Measurements from ENCODE around the gene TRAPPC11.
A peak's percentile ranks its signal among the peaks of the same experiment; 100 is the strongest.

TRAPPC11 gene

GRCh38 chr4:183758061-183758757 is 99.1 kb downstream of the TRAPPC11 start:
- peak; percentile 28 for DNase-seq (ENCODE audit: low spot score)

GRCh38 chr4:183758758-183759447 is 99.8 kb downstream of the TRAPPC11 start:
- DNase-seq (ENCODE audit: low spot score) = no peak

- no peak for DNase-seq (ENCODE audit: low spot score)
Observed at GRCh38 chr4:183760326-183760725, 101.2 kb downstream of the TRAPPC11 start.
